HepG2 (cell line): ENCODE measurements around the gene PPFIA3. TPM values are rescaled to one million over a fixed set of nuclear protein-coding genes. Genes with fewer than 3 reads are reported as not detected.

ENCODE experiments used
- CBFB ChIP-seq: sonication (generic); formaldehyde crosslinking; IDR thresholded peaks from 2 replicates; pipeline ENCODE4 v1.4.0; 2020; ENCODE audit warnings: missing genetic modification reagents
- HNRNPUL1 ChIP-seq: fragments of 200-400 bp; formaldehyde crosslinking; IDR thresholded peaks from 2 replicates; pipeline ENCODE4 v1.6.1; 2017; ENCODE audit warnings: low read depth, mild to moderate bottlenecking, low read length, moderate library complexity
- MED1 ChIP-seq: sonication (generic); formaldehyde crosslinking; IDR thresholded peaks from 2 replicates; pipeline ENCODE4 v1.4.0; 2020; ENCODE audit warnings: missing genetic modification reagents
- MXI1 ChIP-seq: IDR thresholded peaks from 3 replicates; pipeline ENCODE4 v1.6.1; 2012; ENCODE audit warnings: low read depth, low read length, inconsistent platforms, borderline replicate concordance
- NCOA5 ChIP-seq: sonication (generic); formaldehyde crosslinking; IDR thresholded peaks from 2 replicates; pipeline ENCODE4 v1.4.0; 2020; ENCODE audit warnings: missing genetic modification reagents
- NPAS2 ChIP-seq: sonication (generic); formaldehyde crosslinking; IDR thresholded peaks from 2 replicates; pipeline ENCODE4 v1.8.0; 2022; ENCODE audit warnings: mild to moderate bottlenecking, missing genetic modification reagents, borderline replicate concordance
- NR2F6 ChIP-seq, 2 experiments: IDR thresholded peaks; 2 replicates each; pipeline ENCODE4 v1.6.1; 2016; ENCODE audit warnings: antibody characterized with exemption in 1 of 2, mild to moderate bottlenecking in 1 of 2
- SNAPC2 ChIP-seq: sonication (generic); formaldehyde crosslinking; IDR thresholded peaks from 2 replicates; pipeline ENCODE4 v1.8.1; 2022; ENCODE audit warnings: mild to moderate bottlenecking, missing genetic modification reagents
- TBL1XR1 ChIP-seq: fragments of 150-350 bp; IDR thresholded peaks from 2 replicates; pipeline ENCODE4 v1.6.1; 2014; ENCODE audit warnings: borderline replicate concordance, low read length; ENCODE audit not compliant: partially characterized antibody
- ZBTB21 ChIP-seq: sonication (generic); formaldehyde crosslinking; IDR thresholded peaks from 2 replicates; pipeline ENCODE4 v1.4.0; 2020; ENCODE audit warnings: missing genetic modification reagents
- ZNF432 ChIP-seq: sonication (generic); formaldehyde crosslinking; IDR thresholded peaks from 2 replicates; pipeline ENCODE4 v1.5.0; 2020; ENCODE audit warnings: missing genetic modification reagents, mild to moderate bottlenecking, borderline replicate concordance
- polyA plus RNA-seq, 8 experiments: library from polyadenylated mRNA; depleted of rRNA in 3 of 8; stranded (reverse) in 7 of 8; unstranded in 1 of 8; fragments of >200 nt; fragmentation: Illumina TruSeq in 4 of 8; extraction: Trizol in 4 of 8; gene quantifications; 2 replicates each; pipeline versions ENCODE4 v1.2.1 to v1.2.3, GENCODE V29; 2011 to 2016; ENCODE audit warnings: low read depth in 4 of 8, missing spikeins in 1 of 8, mixed read lengths in 1 of 8; ENCODE audit not compliant: insufficient read depth in 1 of 8
- total RNA-seq, 5 experiments: library from RNA; depleted of rRNA; stranded (reverse); fragments of >200 nt; fragmentation: Illumina TruSeq; extraction: Trizol; gene quantifications; 2 replicates each; pipeline ENCODE4 v1.2.3, GENCODE V29; 2016; ENCODE audit warnings: low read depth in 1 of 5
- TF ChIP-seq, protein P1 (sequence below): sonication (generic); formaldehyde crosslinking; IDR thresholded peaks from one replicate; pipeline ENCODE4 v1.5.1; 2020; ENCODE audit warnings: mild to moderate bottlenecking, missing genetic modification reagents; ENCODE audit errors: not compliant biosample characterization
- TF ChIP-seq, protein P2 (sequence below): sonication (generic); formaldehyde crosslinking; IDR thresholded peaks from 2 replicates; pipeline ENCODE4 v1.4.0; 2020; ENCODE audit warnings: missing genetic modification reagents
- TF ChIP-seq, protein P3 (sequence below): sonication (generic); formaldehyde crosslinking; IDR thresholded peaks from 2 replicates; pipeline ENCODE4 v1.4.0; 2020; ENCODE audit warnings: missing genetic modification reagents

PPFIA3 gene
- total and polyA plus RNA-seq, 2 of the 13 experiments (the other 11 are each of a cell fraction or from before 2014, with no cell fraction given) = 6.7 to 8.6 TPM

DNA sequence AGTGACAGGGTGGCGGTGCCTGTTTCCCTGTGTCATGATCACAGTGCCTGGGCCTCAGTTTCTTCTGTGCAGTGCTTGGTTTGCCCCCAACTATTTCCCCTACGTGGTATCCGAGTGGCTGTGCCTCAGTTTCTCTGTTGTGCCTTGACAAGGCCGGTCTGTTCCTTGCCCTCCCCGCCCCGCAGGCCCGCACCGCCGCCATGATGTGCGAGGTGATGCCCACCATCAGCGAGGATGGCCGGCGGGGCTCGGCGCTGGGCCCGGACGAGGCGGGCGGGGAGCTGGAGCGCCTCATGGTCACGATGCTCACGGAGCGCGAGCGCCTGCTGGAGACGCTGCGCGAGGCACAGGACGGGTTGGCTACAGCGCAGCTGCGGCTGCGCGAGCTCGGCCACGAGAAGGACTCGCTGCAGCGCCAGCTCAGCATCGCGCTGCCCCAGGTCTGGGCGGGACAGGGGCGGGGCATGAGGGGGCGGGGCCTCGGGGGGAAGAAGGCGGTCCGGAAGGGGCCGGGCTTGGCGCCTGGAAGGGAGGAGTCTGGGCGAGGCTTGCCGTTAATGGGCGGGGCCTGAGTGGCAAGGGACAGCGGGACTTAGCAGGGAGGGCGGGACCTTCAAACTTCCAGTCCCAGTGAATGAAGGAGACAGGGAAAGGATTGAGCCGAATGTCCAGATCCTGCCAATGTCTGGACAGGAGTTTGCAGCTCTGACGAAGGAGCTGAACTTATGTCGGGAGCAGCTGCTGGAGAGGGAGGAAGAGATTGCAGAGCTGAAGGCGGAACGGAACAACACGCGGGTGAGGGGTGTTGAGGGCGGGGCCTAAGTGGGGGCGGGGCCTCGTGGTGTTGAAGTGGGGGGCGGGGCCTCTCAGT is 8.6 kb downstream of the PPFIA3 start (continued):
- TF ChIP-seq, protein P1, sequence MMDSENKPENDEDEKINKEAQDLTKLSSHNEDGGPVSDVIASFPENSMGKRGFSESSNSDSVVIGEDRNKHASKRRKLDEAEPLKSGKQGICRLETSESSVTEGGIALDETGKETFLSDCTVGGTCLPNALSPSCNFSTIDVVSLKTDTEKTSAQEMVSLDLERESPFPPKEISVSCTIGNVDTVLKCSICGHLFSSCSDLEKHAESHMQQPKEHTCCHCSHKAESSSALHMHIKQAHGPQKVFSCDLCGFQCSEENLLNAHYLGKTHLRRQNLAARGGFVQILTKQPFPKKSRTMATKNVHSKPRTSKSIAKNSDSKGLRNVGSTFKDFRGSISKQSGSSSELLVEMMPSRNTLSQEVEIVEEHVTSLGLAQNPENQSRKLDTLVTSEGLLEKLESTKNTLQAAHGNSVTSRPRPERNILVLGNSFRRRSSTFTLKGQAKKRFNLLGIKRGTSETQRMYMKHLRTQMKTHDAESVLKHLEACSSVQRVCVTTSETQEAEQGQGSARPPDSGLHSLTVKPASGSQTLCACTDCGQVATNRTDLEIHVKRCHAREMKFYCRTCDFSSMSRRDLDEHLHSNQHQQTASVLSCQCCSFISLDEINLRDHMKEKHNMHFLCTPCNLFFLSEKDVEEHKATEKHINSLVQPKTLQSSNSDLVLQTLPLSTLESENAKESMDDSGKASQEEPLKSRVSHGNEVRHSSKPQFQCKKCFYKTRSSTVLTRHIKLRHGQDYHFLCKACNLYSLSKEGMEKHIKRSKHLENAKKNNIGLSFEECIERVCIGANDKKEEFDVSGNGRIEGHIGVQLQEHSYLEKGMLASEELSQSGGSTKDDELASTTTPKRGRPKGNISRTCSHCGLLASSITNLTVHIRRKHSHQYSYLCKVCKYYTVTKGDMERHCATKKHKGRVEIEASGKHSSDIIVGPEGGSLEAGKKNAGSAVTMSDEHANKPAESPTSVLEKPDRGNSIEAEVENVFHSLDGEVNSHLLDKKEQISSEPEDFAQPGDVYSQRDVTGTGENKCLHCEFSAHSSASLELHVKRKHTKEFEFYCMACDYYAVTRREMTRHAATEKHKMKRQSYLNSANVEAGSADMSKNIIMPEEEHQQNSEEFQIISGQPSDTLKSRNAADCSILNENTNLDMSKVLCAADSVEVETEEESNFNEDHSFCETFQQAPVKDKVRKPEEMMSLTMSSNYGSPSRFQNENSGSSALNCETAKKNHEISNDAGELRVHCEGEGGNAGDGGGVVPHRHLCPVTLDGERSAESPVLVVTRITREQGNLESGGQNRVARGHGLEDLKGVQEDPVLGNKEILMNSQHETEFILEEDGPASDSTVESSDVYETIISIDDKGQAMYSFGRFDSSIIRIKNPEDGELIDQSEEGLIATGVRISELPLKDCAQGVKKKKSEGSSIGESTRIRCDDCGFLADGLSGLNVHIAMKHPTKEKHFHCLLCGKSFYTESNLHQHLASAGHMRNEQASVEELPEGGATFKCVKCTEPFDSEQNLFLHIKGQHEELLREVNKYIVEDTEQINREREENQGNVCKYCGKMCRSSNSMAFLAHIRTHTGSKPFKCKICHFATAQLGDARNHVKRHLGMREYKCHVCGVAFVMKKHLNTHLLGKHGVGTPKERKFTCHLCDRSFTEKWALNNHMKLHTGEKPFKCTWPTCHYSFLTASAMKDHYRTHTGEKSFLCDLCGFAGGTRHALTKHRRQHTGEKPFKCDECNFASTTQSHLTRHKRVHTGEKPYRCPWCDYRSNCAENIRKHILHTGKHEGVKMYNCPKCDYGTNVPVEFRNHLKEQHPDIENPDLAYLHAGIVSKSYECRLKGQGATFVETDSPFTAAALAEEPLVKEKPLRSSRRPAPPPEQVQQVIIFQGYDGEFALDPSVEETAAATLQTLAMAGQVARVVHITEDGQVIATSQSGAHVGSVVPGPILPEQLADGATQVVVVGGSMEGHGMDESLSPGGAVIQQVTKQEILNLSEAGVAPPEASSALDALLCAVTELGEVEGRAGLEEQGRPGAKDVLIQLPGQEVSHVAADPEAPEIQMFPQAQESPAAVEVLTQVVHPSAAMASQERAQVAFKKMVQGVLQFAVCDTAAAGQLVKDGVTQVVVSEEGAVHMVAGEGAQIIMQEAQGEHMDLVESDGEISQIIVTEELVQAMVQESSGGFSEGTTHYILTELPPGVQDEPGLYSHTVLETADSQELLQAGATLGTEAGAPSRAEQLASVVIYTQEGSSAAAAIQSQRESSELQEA = peak; percentile 98
- TF ChIP-seq MXI1 (peak; percentile 86; the same call in 2 of the 3 replicates), NCOA5 (no peak), ZBTB21 (CRISPR knock-in tag) (0 out of 2 replicates have a peak, but pooled peaks have one; percentile 31), MED1 (CRISPR knock-in tag) (peak; percentile 88), TBL1XR1 (no peak), SNAPC2 (CRISPR knock-in tag) (peak; percentile 98), CBFB (CRISPR knock-in tag) (peak; percentile 92), NR2F6 (IDR thresholded peaks at IDR 0.05) (no peak), NR2F6 (CRISPR knock-in tag; IDR thresholded peaks at IDR 0.05) (peak; percentile 63; the same call in 1 of the 2 replicates), NPAS2 (CRISPR knock-in tag) (no peak), ZNF432 (no peak), HNRNPUL1 (no peak)
- TF ChIP-seq, protein P2, sequence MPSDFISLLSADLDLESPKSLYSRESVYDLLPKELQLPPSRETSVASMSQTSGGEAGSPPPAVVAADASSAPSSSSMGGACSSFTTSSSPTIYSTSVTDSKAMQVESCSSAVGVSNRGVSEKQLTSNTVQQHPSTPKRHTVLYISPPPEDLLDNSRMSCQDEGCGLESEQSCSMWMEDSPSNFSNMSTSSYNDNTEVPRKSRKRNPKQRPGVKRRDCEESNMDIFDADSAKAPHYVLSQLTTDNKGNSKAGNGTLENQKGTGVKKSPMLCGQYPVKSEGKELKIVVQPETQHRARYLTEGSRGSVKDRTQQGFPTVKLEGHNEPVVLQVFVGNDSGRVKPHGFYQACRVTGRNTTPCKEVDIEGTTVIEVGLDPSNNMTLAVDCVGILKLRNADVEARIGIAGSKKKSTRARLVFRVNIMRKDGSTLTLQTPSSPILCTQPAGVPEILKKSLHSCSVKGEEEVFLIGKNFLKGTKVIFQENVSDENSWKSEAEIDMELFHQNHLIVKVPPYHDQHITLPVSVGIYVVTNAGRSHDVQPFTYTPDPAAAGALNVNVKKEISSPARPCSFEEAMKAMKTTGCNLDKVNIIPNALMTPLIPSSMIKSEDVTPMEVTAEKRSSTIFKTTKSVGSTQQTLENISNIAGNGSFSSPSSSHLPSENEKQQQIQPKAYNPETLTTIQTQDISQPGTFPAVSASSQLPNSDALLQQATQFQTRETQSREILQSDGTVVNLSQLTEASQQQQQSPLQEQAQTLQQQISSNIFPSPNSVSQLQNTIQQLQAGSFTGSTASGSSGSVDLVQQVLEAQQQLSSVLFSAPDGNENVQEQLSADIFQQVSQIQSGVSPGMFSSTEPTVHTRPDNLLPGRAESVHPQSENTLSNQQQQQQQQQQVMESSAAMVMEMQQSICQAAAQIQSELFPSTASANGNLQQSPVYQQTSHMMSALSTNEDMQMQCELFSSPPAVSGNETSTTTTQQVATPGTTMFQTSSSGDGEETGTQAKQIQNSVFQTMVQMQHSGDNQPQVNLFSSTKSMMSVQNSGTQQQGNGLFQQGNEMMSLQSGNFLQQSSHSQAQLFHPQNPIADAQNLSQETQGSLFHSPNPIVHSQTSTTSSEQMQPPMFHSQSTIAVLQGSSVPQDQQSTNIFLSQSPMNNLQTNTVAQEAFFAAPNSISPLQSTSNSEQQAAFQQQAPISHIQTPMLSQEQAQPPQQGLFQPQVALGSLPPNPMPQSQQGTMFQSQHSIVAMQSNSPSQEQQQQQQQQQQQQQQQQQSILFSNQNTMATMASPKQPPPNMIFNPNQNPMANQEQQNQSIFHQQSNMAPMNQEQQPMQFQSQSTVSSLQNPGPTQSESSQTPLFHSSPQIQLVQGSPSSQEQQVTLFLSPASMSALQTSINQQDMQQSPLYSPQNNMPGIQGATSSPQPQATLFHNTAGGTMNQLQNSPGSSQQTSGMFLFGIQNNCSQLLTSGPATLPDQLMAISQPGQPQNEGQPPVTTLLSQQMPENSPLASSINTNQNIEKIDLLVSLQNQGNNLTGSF (CRISPR knock-in tag) = peak; percentile 99
- TF ChIP-seq, protein P3, sequence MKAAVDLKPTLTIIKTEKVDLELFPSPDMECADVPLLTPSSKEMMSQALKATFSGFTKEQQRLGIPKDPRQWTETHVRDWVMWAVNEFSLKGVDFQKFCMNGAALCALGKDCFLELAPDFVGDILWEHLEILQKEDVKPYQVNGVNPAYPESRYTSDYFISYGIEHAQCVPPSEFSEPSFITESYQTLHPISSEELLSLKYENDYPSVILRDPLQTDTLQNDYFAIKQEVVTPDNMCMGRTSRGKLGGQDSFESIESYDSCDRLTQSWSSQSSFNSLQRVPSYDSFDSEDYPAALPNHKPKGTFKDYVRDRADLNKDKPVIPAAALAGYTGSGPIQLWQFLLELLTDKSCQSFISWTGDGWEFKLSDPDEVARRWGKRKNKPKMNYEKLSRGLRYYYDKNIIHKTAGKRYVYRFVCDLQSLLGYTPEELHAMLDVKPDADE (CRISPR knock-in tag) = peak; percentile 99
